HG03558 (cell line): ENCODE results near the gene ATP2B3.

Source experiments
- ATAC-seq: cut with Tn5 transposase; IDR thresholded peaks from one replicate; pipeline ENCODE4 v1.9.1; 2021; ENCODE audit warnings: moderate number of reproducible peaks; ENCODE audit not compliant: unreplicated experiment; ENCODE audit errors: extremely low read depth

ATP2B3 gene

GRCh38 chrX:153488231-153488914, 29.1 kb upstream of the ATP2B3 start:
- ATAC-seq: no peak

GRCh38 chrX:153490217-153490930, 27.1 kb upstream of the ATP2B3 start:
- no peak for ATAC-seq

- no peak for ATAC-seq
Observed at GRCh38 chrX:153491351-153491914, 26.0 kb upstream of the ATP2B3 start.

- no peak for ATAC-seq
Observed at GRCh38 chrX:153491918-153492317, 25.5 kb upstream of the ATP2B3 start.

DNA sequence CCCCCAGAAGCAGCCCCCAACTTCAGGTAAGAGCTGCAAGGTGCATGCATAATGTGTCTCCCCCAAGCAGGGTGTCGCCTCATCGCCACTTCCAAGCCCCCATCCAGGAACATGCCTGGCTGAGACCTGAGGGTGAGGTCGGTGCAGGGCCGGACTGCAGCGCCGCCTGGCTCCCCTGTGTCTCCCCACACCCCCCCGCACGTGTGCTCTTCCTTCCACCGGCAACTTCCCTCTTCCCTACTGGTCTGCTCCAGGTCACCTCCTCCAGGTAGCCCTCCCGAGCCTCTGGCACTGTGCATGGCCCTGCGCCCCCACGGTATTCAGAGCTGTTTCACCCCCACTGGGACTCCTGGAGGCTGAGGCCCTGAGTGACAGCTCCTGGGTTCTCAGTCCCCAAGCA, 24.9 kb upstream of the ATP2B3 start:
- ATAC-seq: no peak

DNA sequence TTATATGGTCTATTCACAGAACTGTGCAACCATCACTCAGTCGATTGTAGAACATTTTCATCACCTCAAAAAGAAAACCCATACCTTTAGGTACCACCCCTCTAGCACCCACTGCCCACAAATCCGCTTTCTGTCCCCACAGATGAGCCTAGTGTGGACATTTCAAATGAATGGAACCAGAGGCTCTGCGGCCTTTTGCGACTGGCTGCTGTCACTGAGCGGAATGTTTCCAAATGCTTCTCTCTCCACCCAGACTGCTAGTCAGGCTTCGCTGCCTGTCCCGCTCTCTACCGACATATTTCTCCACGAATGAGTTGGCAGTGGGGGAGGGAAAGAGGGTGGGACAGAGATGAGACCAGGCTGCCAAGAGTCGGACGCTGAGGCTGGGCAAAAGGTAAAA, 24.4 kb upstream of the ATP2B3 start:
- ATAC-seq: no peak

DNA sequence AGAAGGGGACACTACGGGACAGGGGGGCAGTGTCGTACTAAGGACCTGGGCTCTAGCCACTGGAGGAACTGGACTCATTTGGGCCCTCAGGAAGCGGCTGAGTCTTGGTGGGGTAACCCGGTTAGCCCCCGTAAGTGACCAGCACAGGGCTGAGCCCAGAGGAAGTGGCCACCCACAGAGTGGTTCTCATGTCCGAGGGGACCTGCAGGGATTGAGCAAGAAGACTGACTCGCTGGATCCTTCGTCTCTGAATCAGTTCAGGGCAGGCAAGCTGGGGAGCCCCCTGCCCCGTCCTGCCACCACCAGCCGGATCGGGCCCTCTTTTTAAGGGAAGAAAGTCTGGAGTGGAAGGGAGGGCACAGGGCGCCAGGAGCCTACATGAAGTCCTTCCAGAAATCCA, 23.4 kb upstream of the ATP2B3 start:
- ATAC-seq: no peak

- ATAC-seq: no peak
Observed at GRCh38 chrX:153494541-153495361, 22.7 kb upstream of the ATP2B3 start, which contains the start of gene BGN. TSS of gene BGN (plus strand) at chrX:153494980. CDS start at chrX:153504632, 9,652 bp downstream.

DNA sequence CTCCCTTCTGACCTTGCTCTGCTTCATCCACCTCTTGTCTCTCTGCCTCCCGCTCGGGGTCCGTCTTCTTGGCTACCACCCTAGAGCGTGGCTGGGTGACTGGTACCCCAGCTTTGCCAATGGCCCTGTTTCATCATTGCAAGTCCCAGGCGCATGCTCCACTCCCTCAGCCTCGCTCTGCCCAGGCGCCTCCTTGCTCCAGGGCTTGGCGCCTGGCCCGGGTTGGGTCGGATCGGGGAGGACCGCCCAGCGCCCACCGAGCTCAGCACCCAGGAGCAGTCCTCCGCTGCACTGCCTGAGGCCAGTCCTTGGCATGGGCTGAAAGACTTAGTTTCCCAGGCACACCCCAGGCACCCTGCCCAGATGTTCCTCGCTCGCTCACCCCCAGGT, 22.1 kb upstream of the ATP2B3 start:
- ATAC-seq: no peak

DNA sequence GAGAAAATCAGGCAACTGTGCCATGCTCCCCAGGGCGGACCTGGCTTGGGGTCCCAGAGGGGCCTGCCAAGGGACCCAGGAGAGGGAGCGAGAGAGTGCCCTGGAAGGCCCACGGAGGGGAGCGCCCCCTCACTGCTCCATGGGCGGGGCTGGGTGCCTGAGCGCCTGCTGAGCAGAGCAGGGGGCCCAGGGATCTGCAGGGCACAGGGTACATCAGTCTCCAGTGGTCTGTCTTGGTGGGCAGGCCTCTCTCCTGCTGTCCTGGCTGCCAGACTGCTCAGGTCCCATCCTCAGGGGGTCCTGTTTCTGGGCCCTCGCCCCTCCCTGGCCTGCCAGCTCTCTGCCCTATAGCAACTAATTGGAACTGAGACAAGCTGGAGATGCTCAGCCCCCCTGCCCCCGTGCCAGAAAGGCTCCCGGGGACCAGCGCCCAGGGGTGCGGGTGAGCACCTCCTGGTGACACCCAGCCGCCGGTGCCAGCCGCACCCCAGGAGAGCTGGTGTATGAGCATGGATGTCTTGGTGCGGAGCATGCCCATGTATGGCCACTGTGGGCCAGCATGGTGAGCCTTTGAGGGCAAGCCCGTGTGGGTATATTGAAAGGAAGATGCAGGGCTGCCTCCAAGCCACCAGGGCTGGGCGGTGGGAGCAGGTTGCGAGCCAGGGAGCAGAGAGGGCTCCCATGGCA, 21.4 kb upstream of the ATP2B3 start:
- ATAC-seq: no peak

DNA sequence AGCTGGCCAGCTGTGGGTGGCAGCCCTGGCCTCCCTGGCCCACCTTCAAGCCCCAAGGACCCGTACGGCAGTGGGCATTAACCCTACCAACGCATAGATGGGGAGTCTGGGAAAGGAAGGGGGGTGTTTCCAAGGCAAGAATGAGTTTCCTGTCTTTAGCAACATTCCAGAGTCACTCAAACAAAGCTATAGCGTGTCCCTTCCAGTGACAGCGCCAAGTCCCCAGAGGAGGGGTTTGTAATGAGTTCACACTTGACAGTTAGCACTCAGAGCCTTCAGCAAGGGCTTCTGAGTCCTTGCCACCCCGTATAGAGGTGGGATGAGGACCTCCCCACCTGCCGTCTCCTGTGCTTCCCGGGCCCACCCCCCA, 20.9 kb upstream of the ATP2B3 start:
- ATAC-seq: no peak

GRCh38 chrX:153498453-153498852, 19.0 kb upstream of the ATP2B3 start:
- no peak for ATAC-seq

GRCh38 chrX:153499341-153499740, 18.1 kb upstream of the ATP2B3 start:
- ATAC-seq: no peak

GRCh38 chrX:153499876-153500275, 17.6 kb upstream of the ATP2B3 start:
- ATAC-seq: no peak

- no peak for ATAC-seq
Observed at GRCh38 chrX:153500676-153501280, 16.7 kb upstream of the ATP2B3 start.

- no peak for ATAC-seq
Observed at GRCh38 chrX:153501530-153501929, 15.9 kb upstream of the ATP2B3 start.

GRCh38 chrX:153502131-153502530, 15.3 kb upstream of the ATP2B3 start:
- no peak for ATAC-seq

DNA sequence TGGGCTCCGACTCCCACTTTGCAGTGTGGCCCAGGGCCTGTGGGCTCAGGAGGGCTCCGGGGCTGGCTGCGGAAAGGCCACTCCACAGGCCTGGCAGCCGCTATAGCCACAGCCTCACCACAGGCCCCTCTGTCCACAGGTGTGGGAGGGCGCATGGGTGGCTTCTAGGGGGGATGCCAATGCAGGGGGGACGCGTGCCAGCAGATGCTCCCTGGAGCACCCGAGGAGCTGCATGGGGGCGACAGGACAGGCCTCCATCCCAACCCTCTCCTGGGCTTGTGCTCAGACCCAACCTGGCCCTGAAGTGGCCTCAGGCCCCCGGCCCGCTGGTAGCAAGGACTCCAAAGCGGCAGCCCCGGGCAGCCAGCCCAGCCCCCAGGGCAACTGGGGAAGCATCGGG, 14.6 kb upstream of the ATP2B3 start:
- ATAC-seq: no peak

DNA sequence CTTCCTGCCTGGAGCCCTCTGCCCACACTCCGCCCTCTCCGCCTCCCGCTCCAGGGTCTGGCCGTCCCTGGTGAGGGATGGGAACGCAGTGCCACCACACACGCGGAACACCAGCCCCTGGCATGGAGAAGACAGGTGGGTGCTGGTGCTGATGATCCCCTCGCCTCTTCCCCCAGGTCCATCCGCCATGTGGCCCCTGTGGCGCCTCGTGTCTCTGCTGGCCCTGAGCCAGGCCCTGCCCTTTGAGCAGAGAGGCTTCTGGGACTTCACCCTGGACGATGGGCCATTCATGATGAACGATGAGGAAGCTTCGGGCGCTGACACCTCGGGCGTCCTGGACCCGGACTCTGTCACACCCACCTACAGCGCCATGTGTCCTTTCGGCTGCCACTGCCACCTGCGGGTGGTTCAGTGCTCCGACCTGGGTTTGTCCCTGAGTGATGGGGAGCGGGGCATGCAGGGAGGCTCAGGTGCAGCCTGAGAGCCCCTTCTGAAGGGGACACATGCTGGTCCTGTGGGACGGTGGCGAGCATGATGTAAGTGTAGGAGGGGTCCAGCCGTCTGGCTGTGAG, 12.9 kb upstream of the ATP2B3 start:
- ATAC-seq: no peak

GRCh38 chrX:153505361-153505760, 12.1 kb upstream of the ATP2B3 start:
- ATAC-seq: no peak
